RWPE2 (cell line): ENCODE data around the gene DSG1.
A peak's percentile ranks its signal among the peaks of the same experiment; 100 is the strongest.

Experiments
- ATAC-seq: fragments of 200-7000 bp; cut with Tn5 transposase; 3 replicates; pipeline ENCODE4 v1.9.1; 2021; ENCODE audit warnings: low read depth
- DNase-seq: peaks from one replicate; pipeline ENCODE4 v3.0.0-alpha.2; 2020; ENCODE audit warnings: low spot score
- H3K27ac ChIP-seq: fragments of 450-650 bp; 2 replicates; pipeline ENCODE4 v1.5.1; 2017; ENCODE audit warnings: mild to moderate bottlenecking; ENCODE audit not compliant: poor library complexity, severe bottlenecking
- H3K27me3 ChIP-seq: fragments of 250-450 bp; sonication (Bioruptor Pico); 2 replicates; pipeline ENCODE4 v1.5.1; 2021; ENCODE audit warnings: mild to moderate bottlenecking, moderate library complexity; ENCODE audit not compliant: insufficient read depth, poor library complexity, severe bottlenecking
- H3K36me3 ChIP-seq: fragments of 250-450 bp; sonication (Bioruptor Pico); 2 replicates; pipeline ENCODE4 v1.5.1; 2020; ENCODE audit warnings: low read depth, mild to moderate bottlenecking, moderate library complexity
- H3K4me1 ChIP-seq: fragments of 250-450 bp; sonication (Bioruptor Pico); 2 replicates; pipeline ENCODE4 v1.5.1; 2021; ENCODE audit warnings: mild to moderate bottlenecking, moderate library complexity; ENCODE audit not compliant: insufficient read depth, poor library complexity, severe bottlenecking
- H3K4me3 ChIP-seq: fragments of 250-450 bp; sonication (Bioruptor Pico); 2 replicates; pipeline ENCODE4 v1.5.1; 2021; ENCODE audit warnings: mild to moderate bottlenecking, moderate library complexity; ENCODE audit not compliant: severe bottlenecking
- H3K9me3 ChIP-seq: fragments of 250-450 bp; sonication (Bioruptor Pico); 2 replicates; pipeline ENCODE4 v1.5.1; 2021; ENCODE audit warnings: mild to moderate bottlenecking, moderate library complexity; ENCODE audit not compliant: severe bottlenecking
- CTCF ChIP-seq: fragments of 450-650 bp; IDR thresholded peaks from one replicate; pipeline ENCODE4 v1.5.1; 2017; ENCODE audit warnings: mild to moderate bottlenecking, moderate library complexity; ENCODE audit not compliant: poor library complexity, severe bottlenecking

DSG1 gene

GRCh38 chr18:31317860-31318259, at the start of gene DSG1:
Gene DSG1 (plus strand): TSS chr18:31318160. CDS start chr18:31318301, 141 bp downstream.
- TF ChIP-seq CTCF: no peak
- no peak within 1 kb of the TSS for H3K27ac ChIP-seq
- no peaks in the 10 kb centered on the region for H3K4me1 ChIP-seq
- no peak within 1 kb of the TSS for H3K4me3 ChIP-seq
- H3K36me3 ChIP-seq: no peaks in the 10 kb centered on the region
- H3K9me3 ChIP-seq: no peaks in the 10 kb centered on the region
- H3K27me3 ChIP-seq: no peaks in the 10 kb centered on the region
- DNase-seq (no peak), ATAC-seq (no peak)

- peak; percentile 52; the same call in 2 of the 3 replicates for ATAC-seq
- no peaks in the 10 kb centered on the region for H3K9me3 ChIP-seq
- H3K27ac ChIP-seq: no peak overlapping the region
- DNase-seq: no peak
- H3K27me3 ChIP-seq: no peaks in the 10 kb centered on the region
- no peaks in the 10 kb centered on the region for H3K4me1 ChIP-seq
- H3K36me3 ChIP-seq: no peaks in the 10 kb centered on the region
- no peak for TF ChIP-seq CTCF
- H3K4me3 ChIP-seq: no peak overlapping the region
Observed at GRCh38 chr18:31268985-31269406, 49.0 kb upstream of the DSG1 start.

- H3K4me3 ChIP-seq: no peak overlapping the region
- ATAC-seq: no peak
- no peaks in the 10 kb centered on the region for H3K27me3 ChIP-seq
- DNase-seq: no peak
- no peaks in the 10 kb centered on the region for H3K36me3 ChIP-seq
- no peak overlapping the region for H3K27ac ChIP-seq
- no peaks in the 10 kb centered on the region for H3K9me3 ChIP-seq
- H3K4me1 ChIP-seq: peaks cover under 1% of the 10 kb centered on the region
- no peak for TF ChIP-seq CTCF
Observed at GRCh38 chr18:31269566-31269965, 48.4 kb upstream of the DSG1 start.

- no peaks in the 10 kb centered on the region for H3K9me3 ChIP-seq
- H3K4me3 ChIP-seq: no peak overlapping the region
- no peaks in the 10 kb centered on the region for H3K36me3 ChIP-seq
- TF ChIP-seq CTCF: no peak
- H3K4me1 ChIP-seq: peaks cover 8% of the 10 kb centered on the region
- DNase-seq (no peak), ATAC-seq (no peak)
- no peak overlapping the region for H3K27ac ChIP-seq
- no peaks in the 10 kb centered on the region for H3K27me3 ChIP-seq
Observed at GRCh38 chr18:31270578-31270977, 47.4 kb upstream of the DSG1 start.

- no peak for TF ChIP-seq CTCF
- peaks cover 18% of the 10 kb centered on the region for H3K4me1 ChIP-seq
Observed at GRCh38 chr18:31273812-31274527, 44.0 kb upstream of the DSG1 start.

More at GRCh38 chr18:31273812-31274527, 44.0 kb upstream of the DSG1 start:
- DNase-seq (no peak), ATAC-seq (no peak)
- Histone ChIP-seq H3K36me3 (no peaks in the 10 kb centered on the region), H3K27ac (peak overlapping the region; percentile 37), H3K4me3 (no peak overlapping the region), H3K9me3 (no peaks in the 10 kb centered on the region), H3K27me3 (no peaks in the 10 kb centered on the region)
